Stimulated activated CD4-positive, alpha-beta T cell treated with anti-CD3 and anti-CD28 coated beads, Interleukin-12 subunit alpha, Interleukin-12 subunit beta, amount 100 ng/mL, for 24 hours (primary cell): ENCODE results near the gene OSBPL10.

Experiments
- DNase-seq, 2 experiments: peaks; one replicate each; pipeline ENCODE4 v3.0.0-alpha.2; 2020; ENCODE audit warnings: low read depth in 2 of 2

Gene OSBPL10

DNA sequence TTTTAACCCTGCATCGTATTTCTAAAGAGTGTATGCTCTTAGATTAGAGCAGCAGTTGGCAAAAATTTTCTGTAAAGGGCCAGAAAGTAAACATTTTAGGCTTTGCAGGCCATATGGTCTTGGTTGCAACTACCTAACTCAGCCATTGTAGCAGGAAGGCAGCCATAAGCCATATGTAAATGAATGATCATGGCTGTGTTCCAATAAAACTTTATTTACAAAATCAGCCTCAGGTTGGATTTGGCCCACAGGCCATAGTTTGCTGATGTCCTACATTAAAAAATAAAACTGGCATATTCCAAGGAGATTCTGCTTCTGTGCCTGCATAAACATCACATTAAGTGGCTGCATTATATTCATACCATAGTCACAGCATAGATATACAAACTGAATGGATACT, 313.5 kb downstream of the OSBPL10 start:
- no peak for DNase-seq

DNA sequence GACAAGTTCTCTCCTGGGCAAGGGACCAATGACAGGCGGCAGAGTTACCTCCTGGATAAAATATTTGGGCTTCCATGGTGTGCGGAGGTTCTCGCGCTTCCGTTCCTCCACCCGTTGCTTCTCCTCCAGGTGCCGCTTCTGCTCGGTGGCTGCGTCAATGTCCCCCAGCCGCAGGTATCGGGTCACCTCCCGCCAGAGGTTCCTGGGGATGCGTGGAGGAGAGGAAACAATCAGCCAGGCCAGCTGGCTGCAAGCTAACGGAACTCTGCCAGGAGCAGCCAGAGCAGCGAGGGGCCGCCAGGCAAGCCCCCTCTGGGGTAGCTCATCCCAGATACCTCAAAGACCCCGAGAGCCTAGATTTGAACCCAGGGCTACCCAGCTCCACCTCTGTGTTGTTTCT, 317.0 kb downstream of the OSBPL10 start:
- DNase-seq = no peak

DNA sequence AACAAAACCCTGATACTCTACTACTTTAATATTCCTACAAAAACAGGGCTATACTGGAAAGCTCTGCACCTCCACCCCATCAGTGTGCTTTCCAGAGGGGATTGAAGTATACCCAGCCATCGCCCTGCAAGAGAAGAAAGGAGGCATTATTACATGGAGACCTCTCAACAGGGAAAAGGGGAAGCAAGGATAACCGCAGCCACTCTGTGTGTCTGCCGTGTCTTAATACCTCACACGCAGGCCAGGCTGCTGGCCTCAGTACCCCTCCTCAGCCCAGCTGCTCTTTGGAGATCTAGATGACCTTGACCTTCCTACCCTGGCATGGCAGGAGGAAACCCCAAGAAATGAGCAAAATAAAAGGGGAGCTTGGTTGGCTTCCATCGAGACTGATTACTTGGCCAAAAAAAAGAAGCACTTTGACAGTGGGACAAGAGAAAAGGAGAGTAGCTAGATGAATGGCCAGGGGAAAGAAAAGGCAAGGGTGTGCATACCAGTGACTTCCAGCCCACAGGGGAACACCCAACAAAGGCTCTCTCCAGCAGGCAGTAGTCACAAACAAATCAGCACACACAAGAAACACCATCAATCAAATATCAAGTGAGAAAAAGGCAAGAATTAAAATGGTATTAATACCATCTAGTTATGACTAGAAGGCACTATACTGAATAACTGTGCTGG, 318.9 kb downstream of the OSBPL10 start:
- DNase-seq = no peak

DNA sequence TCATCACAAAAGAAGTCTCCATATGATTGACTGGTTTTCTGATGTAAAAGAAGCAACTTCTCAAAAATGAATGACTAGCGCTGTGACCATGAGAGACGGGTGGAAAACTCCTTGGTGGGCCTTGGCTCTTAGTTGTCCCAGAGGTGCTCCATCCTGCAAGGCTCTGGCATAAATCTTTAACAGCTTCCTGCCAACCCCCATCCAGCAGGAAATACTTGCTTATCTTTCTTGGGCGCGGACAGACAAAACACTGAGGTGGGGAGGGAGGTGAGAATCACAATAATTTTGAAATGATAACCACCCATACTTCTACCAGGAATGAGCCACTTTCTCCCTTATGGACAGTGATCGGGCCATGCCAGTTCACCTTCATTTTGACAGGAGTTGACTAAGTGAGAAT, 319.8 kb downstream of the OSBPL10 start:
- no peak for DNase-seq

DNA sequence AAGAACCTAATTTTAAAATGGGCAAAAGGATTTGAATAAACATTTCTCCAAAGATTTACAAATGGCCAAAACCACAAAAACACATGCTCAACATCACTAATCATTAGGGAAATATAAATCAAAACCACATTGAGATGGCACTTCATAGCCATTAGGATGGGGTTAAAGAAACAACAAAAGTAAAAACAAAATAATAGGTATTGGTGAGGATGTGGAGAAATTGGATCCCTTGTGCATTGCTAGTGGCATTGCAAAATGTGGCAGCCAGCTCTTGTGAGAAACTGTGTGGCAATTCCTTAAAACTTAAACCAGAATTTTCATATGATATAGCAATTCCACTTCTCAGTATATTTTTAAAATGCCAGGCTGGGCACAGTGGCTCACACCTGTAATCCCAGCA, 321.8 kb downstream of the OSBPL10 start:
- no peak for DNase-seq

DNA sequence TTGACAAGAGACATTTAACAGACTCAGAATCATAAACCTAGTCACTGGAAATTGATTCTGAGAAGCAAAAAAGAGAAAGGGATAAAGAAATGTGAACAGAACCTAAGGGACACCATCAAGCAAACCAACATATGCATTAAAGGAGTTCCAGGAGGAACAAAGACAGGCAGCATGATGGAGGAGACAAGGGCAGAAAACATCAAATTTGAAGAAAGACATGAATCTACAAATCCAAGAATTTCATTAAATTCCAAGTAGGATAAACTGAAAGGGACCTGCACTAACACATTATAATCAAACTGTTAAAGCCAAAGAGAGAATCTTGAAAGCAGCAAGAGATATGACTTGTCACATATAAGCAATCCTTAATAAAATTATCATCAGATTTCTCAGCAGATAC, 326.1 kb downstream of the OSBPL10 start:
- DNase-seq = no peak

DNA sequence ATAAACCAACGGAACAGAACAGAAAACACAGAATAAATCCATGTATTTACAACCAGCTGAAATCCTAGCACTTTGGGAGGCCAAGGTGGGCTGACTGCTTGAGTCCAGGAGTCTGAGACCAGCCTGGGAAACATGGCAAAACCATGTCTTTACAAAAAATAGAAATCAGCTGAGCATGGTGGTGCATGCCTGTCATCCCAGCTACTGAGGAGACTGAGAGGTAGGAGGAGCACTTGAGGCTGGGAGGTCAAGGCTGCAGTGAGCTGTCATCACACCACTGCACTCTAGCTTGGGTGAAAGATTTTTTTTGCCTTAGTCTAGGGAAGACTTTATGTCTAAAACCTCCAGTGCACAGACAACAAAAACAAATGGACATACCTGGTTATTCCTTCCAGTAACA, 327.6 kb downstream of the OSBPL10 start:
- no peak for DNase-seq

DNA sequence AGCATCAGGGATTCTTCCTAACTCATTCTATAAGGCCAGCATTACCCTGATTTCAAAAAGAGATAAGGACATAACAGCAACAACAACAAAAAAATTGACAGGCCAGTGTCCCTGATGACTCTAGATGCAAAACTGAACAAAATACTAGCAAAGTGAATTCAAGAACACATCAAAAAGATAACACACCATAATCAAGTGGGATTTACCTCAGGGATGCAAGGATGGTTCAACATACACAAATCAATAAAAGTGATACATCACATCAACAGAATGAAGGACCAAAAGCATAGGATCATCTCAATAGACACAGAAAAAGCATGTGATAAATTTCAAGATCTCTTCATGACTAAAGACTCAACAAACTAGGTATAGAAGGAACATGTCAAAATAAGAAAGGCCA, 328.8 kb downstream of the OSBPL10 start:
- no peak for DNase-seq

DNA sequence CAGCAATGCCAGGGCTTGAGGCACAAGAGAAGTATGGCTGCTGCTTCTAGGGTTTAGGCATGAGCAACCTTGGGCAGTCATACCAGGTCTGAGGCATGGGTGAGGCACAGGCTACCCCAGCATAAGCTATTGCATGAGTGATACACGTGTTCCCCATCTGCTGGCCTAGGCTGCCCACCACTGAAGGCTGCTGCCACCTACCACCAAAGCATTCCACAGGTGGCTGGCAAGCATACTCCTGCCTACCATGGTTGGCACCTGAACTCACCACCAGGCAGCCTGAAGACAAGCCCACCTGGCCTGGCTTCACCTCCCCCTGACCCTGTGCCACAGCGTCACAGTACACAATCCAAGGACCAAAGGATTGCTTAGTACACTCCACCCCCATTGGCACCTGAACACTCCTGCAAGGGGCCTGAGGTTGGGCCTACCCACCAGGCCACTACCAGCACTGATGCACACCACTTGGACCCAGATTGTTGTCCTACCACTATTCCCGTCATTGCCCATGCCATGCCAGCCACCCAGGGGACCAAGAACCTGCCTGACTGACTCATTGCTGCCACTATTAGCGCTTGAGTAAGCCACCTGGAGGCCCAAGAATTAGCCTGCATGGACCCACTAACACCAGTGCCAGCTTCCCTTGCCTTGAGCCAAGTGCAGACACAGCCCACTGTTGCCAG, 332.6 kb downstream of the OSBPL10 start:
- DNase-seq = no peak

DNA sequence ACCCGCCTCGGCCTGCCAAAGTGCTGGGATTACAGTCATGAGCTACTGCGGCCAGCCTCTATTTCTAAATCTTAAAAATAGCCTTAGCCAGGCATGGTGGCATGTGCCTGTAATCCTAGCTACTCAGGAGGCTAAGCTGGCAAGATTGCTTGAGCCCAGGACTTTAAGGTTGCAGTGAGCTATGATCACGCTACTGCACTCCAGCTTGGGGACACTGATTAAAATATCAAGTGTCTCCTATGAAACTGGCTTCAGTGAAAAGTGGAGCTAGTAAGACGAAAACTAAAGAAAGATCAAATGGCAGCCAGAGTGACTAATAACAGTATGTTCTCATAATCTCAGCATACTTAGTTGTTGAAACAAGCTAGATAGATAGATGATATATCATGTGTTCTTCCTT, 335.8 kb downstream of the OSBPL10 start:
- no peak for DNase-seq

DNA sequence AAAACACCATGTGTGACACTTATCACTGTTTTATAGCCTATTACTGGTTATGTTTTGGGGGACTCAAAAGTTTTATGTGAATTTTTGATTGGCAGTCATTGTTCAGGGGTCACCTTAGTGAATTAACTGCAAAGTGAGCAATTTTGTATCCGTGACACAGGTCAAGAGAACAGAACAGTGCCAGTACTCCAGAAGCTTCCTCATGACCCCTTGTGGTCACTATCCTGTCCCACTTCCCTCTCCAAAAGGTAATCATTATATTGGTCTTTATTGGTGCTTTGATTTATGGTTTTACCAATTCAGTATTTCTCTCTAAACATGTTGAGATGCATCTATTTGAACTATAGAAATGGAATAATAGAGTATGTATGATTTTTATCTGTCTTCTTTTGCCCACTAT, 341.2 kb downstream of the OSBPL10 start:
- no peak for DNase-seq

DNA sequence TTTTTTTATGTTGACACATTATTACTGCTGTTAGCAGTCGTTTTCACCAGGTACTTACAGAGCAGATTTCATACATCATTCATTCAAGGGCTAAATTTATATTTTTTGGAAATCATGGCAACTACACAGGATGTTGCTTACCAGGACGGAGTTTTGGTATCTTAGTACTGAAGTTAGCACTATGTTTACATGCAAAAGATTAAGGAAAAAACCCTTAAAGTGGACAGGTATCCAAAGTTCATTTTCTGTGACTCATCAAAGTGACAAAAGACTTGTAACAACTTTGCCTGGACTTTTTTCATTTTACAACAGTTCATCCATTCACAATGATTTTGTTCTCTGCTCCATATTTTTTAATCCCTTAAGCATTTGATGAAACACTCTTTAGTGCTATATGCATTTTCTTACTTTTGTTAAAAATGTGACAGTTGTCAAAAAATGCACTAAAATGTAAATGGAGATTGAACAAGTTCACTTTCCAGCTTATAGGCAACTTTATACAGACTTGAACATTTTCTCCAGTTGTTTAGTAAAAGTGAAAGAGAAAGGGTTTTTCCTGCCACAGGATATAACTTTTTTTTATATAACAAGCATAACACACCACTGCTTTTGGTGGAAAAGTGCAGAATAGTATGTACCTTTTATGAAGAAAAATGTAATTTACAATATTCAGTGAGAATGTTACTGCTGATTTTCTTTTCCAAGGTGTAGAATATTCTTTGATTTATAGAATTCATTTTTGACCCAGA, 344.2 kb downstream of the OSBPL10 start:
- DNase-seq = no peak

DNA sequence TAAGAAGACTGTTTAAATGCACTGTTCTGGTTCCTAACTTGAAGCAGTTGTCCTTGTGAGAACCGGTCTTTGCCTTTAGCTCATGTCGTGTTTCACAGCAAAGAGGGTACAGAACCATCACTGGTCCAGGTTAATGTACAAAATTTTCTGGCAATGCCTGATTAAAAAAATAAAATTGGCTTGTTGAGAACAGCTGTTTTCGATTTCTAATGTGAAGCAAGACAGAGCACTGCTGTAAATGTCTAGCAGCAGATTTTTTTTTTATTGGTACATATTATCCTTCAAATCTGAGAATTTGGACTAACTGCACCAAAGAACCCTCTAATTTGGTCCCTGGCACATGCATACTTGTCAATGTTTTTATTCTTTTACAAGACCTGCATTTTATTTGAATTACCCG, 345.0 kb downstream of the OSBPL10 start:
- no peak for DNase-seq

DNA sequence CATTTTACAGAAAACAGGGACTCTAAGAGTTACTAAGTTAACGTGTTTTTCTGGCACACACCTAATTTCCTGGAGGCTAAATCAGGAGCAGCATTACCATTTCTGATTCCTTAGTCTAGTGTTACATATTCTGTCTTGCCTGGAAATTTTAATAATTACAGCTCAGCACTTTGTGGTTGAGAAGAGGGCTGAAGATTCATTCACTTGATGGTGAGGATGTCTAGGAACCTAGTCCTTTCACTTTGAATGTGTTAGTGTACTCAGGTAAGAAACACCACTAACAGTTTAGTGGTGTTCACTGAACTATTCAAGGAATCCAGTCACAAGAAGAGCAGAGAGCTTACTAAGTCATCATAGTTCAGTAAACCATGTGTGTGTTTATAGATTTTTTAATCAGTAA, 345.5 kb downstream of the OSBPL10 start:
- DNase-seq = no peak

DNA sequence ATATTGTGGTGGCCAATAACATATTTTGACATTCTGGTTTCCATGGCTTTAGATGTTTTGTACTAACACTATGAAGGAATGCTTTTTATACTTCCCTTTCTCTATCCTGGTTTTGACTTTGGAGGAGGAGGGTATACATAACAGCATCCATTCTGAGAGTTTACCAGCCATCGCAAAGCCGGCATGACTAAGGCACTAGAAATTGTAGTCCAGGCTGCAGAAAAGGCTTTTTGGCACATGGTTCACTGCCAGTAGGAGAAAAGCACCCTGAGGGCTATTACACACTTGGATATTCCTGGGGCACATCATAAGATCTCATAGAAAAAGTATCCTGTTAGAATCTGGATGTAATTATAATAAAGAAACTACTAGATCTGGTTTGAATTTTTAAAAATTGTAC, 346.6 kb downstream of the OSBPL10 start:
- no peak for DNase-seq

DNA sequence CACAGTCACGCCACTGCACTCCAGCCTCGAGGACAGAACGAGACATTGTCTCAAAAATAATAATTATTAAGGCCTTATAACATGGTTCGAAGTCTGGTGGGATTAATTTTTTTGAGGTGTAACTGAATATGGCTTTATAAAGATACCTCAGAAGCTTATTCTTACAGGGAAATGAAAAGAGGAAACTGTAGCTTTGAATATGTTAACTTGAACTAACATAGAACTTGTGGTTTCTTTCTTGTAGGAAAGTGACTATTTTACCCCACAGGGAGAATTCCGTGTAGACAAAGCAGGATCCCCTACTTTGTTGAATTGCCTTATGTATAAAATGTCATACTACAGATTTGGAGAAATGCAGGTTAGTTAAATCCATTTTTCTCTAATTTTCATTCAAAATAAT, 352.0 kb downstream of the OSBPL10 start:
- DNase-seq = no peak

DNA sequence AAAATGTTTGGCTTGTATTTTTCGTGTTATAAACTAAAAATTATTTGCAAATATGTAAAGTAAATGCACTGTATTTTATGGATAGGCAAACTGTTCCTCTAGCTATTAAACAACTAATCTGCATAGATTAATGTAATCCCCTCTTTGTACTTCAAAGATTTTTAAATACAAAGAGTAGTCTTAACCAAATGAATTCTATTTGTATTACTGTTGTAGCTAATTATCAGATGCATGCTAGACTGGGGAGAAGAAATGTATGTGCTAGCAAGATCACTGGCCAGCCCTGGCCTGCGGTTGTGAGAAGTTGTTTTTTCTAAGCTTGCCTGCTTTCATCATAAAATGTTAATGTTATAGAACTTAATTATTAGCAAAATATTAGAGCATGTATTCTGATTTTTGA, 355.7 kb downstream of the OSBPL10 start:
- DNase-seq = no peak

DNA sequence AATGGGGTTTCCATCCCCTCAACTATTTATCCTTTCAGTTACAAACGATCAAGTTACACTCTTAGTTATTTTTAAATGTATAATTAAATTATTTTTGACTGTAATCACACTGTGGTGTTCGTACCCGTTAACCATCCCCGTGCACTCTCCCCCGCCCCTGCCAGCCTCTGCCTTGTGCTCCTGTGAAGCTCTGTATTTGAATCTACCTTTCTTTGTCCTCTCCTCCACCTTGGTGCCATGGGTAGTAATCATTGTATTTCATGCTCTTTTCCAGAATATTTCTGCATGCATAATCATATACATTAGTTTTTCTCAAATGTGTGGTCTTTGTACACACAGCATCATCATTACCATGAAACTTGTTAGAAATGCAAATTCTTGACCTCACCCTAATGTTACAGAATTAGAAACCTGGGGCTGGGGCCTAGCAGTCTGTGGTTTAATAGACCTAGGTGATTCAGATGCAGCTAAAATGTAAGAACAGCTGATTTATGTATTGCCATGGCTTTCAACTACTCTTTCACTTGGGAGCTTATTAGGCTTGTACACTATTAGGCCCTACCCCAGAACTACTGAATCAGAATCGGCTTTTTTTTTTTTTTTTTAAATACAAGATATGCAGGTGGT, 356.9 kb downstream of the OSBPL10 start:
- DNase-seq = no peak

DNA sequence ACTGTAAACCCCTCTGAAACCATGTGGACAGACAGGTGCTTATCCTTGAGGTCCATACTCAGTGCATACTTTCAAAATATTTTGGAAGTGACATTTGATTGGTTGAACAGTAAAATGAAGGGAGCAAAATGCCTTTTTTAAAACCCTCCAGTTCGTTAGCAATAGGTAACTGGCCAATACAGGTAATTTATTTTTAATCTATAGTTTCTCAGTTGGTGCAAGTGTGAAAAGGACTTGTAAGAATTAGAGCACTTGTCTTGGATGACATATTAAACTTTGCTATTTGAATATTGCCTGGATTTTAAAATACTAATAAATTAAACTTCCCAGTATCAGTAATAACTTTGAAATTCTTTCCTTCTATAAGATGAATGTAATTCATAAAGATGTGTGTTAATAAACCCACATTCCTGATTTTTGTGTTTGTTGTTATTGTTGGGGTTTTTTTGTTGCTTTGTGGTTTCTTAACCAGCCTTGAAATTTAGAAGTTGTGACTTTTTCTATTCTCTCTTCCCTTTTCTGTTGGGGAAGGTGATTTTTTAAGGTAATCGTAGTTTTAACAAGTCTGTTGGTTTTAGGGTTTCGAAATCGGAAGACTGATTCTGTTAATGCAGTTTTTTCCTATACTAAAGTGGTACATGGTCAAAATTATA, 358.3 kb downstream of the OSBPL10 start:
- no peak for DNase-seq

DNA sequence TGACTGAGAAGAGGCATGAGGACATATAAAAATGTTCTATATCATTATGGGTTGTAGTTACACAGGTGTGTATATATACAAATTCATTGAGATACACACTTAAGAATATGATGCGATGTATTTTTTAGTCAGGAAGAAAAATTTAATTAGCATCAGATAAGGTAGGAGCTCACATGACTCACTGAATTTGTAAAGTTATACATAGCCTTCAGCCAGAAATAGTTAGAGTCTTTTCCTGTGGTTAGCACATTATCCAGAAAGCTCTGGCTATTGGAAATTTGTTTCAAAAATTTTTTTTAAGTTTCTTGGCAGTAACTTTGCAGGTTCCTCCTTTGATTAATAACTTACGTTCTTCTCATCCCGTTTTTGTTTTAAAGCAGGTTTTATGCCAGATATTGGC, 359.7 kb downstream of the OSBPL10 start:
- no peak for DNase-seq

DNA sequence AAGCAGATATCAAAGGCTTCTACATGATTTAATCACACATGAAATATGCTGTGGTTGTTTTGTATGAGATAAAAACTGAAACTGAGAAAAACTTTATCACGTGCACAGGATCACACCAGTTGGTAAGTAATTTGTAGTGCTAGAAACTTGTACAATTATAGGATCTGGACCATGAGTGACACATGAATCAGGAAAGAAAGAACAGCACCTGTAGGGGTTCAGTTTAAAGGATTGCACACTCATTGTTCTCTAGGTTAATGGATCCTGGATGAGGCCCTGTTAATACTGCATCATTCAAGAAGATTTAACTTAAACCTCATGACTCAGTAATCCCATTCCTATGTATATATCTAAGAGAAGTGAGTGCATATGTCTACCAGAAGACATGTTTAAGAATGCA, 360.4 kb downstream of the OSBPL10 start:
- DNase-seq = no peak

DNA sequence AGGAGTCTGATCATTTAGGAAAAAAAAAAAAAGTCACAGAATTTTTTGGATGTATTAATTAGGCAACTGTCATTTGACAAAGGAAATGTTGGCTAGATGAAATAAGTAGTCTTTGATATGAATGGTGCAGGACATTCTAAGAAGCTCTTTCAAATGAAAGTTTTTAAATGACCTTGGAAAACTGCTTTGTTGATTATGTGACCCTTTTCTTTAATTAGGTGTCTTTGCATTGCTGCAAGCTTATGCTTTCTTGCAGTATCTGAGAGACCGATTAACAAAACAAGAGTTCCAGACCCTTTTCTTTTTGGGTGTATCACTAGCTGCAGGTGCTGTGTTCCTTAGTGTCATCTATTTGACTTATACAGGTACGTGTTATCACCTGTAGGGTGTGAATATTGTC, 364.4 kb downstream of the OSBPL10 start:
- DNase-seq = no peak
